Calu3 (cell line): ENCODE data around the gene MIOX. TPM values are rescaled to one million over a fixed set of nuclear protein-coding genes. Genes with fewer than 3 reads are reported as not detected.
A peak's percentile ranks its signal among the peaks of the same experiment; 100 is the strongest.

Experiments
- Bru-seq: library from RNA; stranded (reverse); fragments of 400-500 nt; gene quantifications from one replicate; lab custom pipeline; 2021; lab: Mats Ljungman, UMichigan
- BruChase-seq, 2 experiments: library from RNA; stranded (reverse); fragments of 400-500 nt; gene quantifications; one replicate each; lab custom pipeline; 2021; lab: Mats Ljungman, UMichigan
- BruUV-seq: library from RNA; stranded (reverse); fragments of 400-500 nt; replicated peaks from 2 replicates; lab custom pipeline; 2021; lab: Mats Ljungman, UMichigan
- CTCF ChIA-PET: fragments of 300-600 bp; sonication (Branson Sonifier 250); formaldehyde crosslinking; loops from one replicate; lab custom pipeline; 2022; ENCODE audit warnings: antibody characterized with exemption; lab: Charles Lee
- DNase-seq: peaks from one replicate; pipeline ENCODE4 v3.0.0; 2022
- H3K27ac Mint-ChIP-seq: one replicate; pipeline ENCODE4 v1.8.0; 2022; ENCODE audit warnings: mixed read lengths; ENCODE audit not compliant: unreplicated experiment
- H3K27me3 Mint-ChIP-seq: one replicate; pipeline ENCODE4 v1.8.0; 2022; ENCODE audit warnings: mixed read lengths; ENCODE audit not compliant: unreplicated experiment
- H3K36me3 Mint-ChIP-seq: one replicate; pipeline ENCODE4 v1.8.0; 2022; ENCODE audit warnings: mild to moderate bottlenecking, moderate library complexity, mixed read lengths; ENCODE audit not compliant: insufficient read depth, unreplicated experiment
- H3K4me1 Mint-ChIP-seq: one replicate; pipeline ENCODE4 v1.8.0; 2022; ENCODE audit warnings: mild to moderate bottlenecking, low read depth, mixed read lengths; ENCODE audit not compliant: unreplicated experiment
- H3K4me3 Mint-ChIP-seq: one replicate; pipeline ENCODE4 v1.8.0; 2022; ENCODE audit warnings: mild to moderate bottlenecking, low read depth, moderate library complexity, mixed read lengths; ENCODE audit not compliant: unreplicated experiment
- H3K9me3 Mint-ChIP-seq: one replicate; pipeline ENCODE4 v1.8.0; 2022; ENCODE audit warnings: low read depth, mixed read lengths; ENCODE audit not compliant: unreplicated experiment
- intact Hi-C: fragments of 100-400 bp; cut with micrococcal nuclease; formaldehyde crosslinking; loops from one replicate; pipeline ENCODE4 v1.10.0; 2022; ENCODE audit not compliant: unreplicated experiment
- long read RNA-seq: library from polyadenylated mRNA; stranded (forward); transcript quantifications from one replicate; pipeline ENCODE4 v2.0.0, GENCODE V29; 2022
- total RNA-seq: library from RNA; stranded (reverse); gene quantifications from 2 replicates; pipeline ENCODE4 v1.2.3, GENCODE V29; 2022
- TF ChIP-seq, protein P1 (sequence below): fragments of 200-600 bp; IDR thresholded peaks from one replicate; pipeline ENCODE4 v1.8.0; 2022; ENCODE audit warnings: antibody characterized with exemption; ENCODE audit not compliant: unreplicated experiment

The MIOX gene
- total RNA-seq (0.45 TPM in 1 of 2 replicates, not detected in the other), Bru-seq, nascent RNA (percentile 16 among the genes with signal in this experiment), BruChase-seq, experiment 1, labeled RNA remaining after a 6-hour chase (percentile 27 among the genes with signal in this experiment), BruChase-seq, experiment 2, labeled RNA remaining after a 2-hour chase (percentile 13 among the genes with signal in this experiment)
- long read RNA-seq: 0 reads

GRCh38 chr22:50486561-50487289, at the start of gene MIOX:
TSS of gene MIOX (plus strand) at chr22:50486859. CDS start at chr22:50486898, 39 bp downstream.
- CTCF ChIA-PET: no interaction called here
- Mint-ChIP-seq H3K36me3 (peaks cover 57% of the 10 kb centered on the region), H3K27ac (peak within 1 kb of the TSS; percentile 85), H3K27me3 (no peaks in the 10 kb centered on the region), H3K4me3 (peak within 1 kb of the TSS; percentile 24), H3K4me1 (peaks cover 38% of the 10 kb centered on the region), H3K9me3 (no peaks in the 10 kb centered on the region)
- TF ChIP-seq, protein P1, sequence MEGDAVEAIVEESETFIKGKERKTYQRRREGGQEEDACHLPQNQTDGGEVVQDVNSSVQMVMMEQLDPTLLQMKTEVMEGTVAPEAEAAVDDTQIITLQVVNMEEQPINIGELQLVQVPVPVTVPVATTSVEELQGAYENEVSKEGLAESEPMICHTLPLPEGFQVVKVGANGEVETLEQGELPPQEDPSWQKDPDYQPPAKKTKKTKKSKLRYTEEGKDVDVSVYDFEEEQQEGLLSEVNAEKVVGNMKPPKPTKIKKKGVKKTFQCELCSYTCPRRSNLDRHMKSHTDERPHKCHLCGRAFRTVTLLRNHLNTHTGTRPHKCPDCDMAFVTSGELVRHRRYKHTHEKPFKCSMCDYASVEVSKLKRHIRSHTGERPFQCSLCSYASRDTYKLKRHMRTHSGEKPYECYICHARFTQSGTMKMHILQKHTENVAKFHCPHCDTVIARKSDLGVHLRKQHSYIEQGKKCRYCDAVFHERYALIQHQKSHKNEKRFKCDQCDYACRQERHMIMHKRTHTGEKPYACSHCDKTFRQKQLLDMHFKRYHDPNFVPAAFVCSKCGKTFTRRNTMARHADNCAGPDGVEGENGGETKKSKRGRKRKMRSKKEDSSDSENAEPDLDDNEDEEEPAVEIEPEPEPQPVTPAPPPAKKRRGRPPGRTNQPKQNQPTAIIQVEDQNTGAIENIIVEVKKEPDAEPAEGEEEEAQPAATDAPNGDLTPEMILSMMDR: no peak
- no peak for DNase-seq
- intact Hi-C loops: no loop called here
- BruUV-seq: no TSS peak

DNA sequence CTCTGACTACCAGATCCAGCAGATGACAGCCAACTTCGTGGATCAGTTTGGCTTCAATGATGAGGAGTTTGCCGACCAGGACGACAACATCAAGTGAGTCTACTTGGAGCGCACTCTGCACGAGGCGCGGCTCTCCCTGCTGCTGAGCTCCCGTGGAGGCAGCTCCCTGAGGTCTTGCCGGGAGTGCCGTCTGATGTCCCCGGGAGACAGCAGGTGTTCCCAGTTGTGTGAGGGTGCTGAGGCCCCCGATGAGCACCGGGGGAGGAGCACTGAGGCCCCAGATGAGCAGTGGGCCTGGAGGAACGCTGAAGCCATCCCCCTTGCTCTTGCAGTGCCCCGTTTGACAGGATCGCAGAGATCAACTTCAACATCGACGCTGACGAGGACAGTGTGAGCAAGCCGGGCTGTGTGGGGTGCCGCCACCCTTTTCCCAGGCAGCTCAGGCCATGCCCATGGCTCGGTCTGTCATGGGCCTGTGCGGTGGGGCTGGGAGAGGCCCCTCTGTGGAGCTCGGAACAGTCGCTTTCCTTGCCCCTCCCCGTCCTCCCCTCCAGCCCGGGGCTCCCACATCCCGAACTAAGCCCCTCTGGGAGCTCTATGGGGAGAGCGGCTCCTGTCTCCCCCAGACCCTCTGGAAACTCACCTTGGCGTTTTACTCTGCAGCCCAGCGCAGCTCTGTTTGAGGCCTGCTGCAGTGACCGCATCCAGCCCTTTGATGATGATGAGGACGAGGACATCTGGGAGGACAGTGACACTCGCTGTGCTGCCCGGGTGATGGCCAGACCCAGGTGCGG, 49.0 kb upstream of the MIOX start:
- Mint-ChIP-seq H3K4me3 (no peak overlapping the region), H3K27ac (no peak overlapping the region), H3K4me1 (no peaks in the 10 kb centered on the region), H3K9me3 (no peaks in the 10 kb centered on the region), H3K27me3 (no peaks in the 10 kb centered on the region), H3K36me3 (peaks cover 44% of the 10 kb centered on the region)
- CTCF ChIA-PET: no interaction called here
- BruUV-seq: no TSS peak
- DNase-seq: no peak
- intact Hi-C loops: no loop called here
- TF ChIP-seq, protein P1: no peak

GRCh38 chr22:50438305-50439275, 48.1 kb upstream of the MIOX start:
- Mint-ChIP-seq H3K36me3 (peaks cover 51% of the 10 kb centered on the region), H3K4me1 (no peaks in the 10 kb centered on the region), H3K27ac (no peak overlapping the region), H3K9me3 (no peaks in the 10 kb centered on the region), H3K27me3 (no peaks in the 10 kb centered on the region), H3K4me3 (no peak overlapping the region)
- TF ChIP-seq, protein P1: no peak
- intact Hi-C loops: no loop called here
- CTCF ChIA-PET: no interaction called here
- DNase-seq: no peak
- no TSS peak for BruUV-seq
